Erythroblast (primary cell): ENCODE results near the gene CES3.

Experiments used
- GATA1 ChIP-seq: IDR thresholded peaks from 2 replicates; pipeline ENCODE4 v1.6.1; 2011; ENCODE audit warnings: low read depth, mild to moderate bottlenecking, control low read depth, low read length, moderate library complexity
- POLR2A ChIP-seq: IDR thresholded peaks from 2 replicates; pipeline ENCODE4 v1.6.1; 2011; ENCODE audit warnings: mild to moderate bottlenecking, low read length

GRCh38 chr16:66936889-66937554 is 24.0 kb upstream of the CES3 start:
- no peak for TF ChIP-seq POLR2A
- no peak for TF ChIP-seq GATA1
